Measurements from ENCODE around the gene TMEM201.
A peak's percentile ranks its signal among the peaks of the same experiment; 100 is the strongest.
"Not testable (repeated sequence)": the region's sequence is repeated elsewhere in the genome, so short reads cannot be mapped to it uniquely, and the experiment has no call there.

TMEM201 gene

GRCh38 chr1:9553736-9554144 is 35.0 kb upstream of the TMEM201 start:
- no peak overlapping the region for H3K9ac ChIP-seq (ENCODE audit: insufficient read length)
- no peak for TF ChIP-seq POLR2AphosphoS5 (IDR thresholded peaks at IDR 0.05; ENCODE audit: borderline replicate concordance, low read depth, low read length)
- no peak for TF ChIP-seq FOXP2 (optimal IDR thresholded peaks at IDR 0.05; ENCODE audit: control extremely low read depth, extremely low read length, insufficient read depth)
- H3K27ac ChIP-seq: no peak overlapping the region
- peaks cover 50% of the 10 kb centered on the region for H3K36me3 ChIP-seq (ENCODE audit: insufficient read depth, low read length)
- no peaks in the 10 kb centered on the region for H3K9me3 ChIP-seq (ENCODE audit: low read depth, low read length)
- H3K4me3 ChIP-seq: no peak overlapping the region
- no peak for DNase-seq (ENCODE audit: low read depth, low spot score)

- Histone ChIP-seq H3K9ac (ENCODE audit: insufficient read length) (no peak overlapping the region), H3K27ac (peak overlapping the region; percentile 60), H3K36me3 (ENCODE audit: insufficient read depth, low read length) (peaks cover 46% of the 10 kb centered on the region), H3K4me3 (no peak overlapping the region), H3K9me3 (ENCODE audit: low read depth, low read length) (no peaks in the 10 kb centered on the region)
- DNase-seq (ENCODE audit: low read depth, low spot score): no peak
- no peak for TF ChIP-seq POLR2AphosphoS5 (IDR thresholded peaks at IDR 0.05; ENCODE audit: borderline replicate concordance, low read depth, low read length)
- TF ChIP-seq FOXP2 (optimal IDR thresholded peaks at IDR 0.05; ENCODE audit: control extremely low read depth, extremely low read length, insufficient read depth): no peak
- no peak for TF ChIP-seq EZH2 (IDR thresholded peaks at IDR 0.05)
Observed at GRCh38 chr1:9555942-9556341, 32.8 kb upstream of the TMEM201 start.

GRCh38 chr1:9557624-9558023 is 31.1 kb upstream of the TMEM201 start:
- TF ChIP-seq POLR2AphosphoS5 (IDR thresholded peaks at IDR 0.05; ENCODE audit: borderline replicate concordance, low read depth, low read length) (no peak), FOXP2 (optimal IDR thresholded peaks at IDR 0.05; ENCODE audit: control extremely low read depth, extremely low read length, insufficient read depth) (no peak), EZH2 (IDR thresholded peaks at IDR 0.05) (no peak)
- DNase-seq (ENCODE audit: low read depth, low spot score): no peak
- Histone ChIP-seq H3K9me3 (ENCODE audit: low read depth, low read length) (no peaks in the 10 kb centered on the region), H3K27ac (peak overlapping the region; percentile 99), H3K4me3 (no peak overlapping the region), H3K9ac (ENCODE audit: insufficient read length) (peak overlapping the region; percentile 37), H3K36me3 (ENCODE audit: insufficient read depth, low read length) (peaks cover 41% of the 10 kb centered on the region)

- TF ChIP-seq EZH2 (IDR thresholded peaks at IDR 0.05) (no peak), POLR2AphosphoS5 (IDR thresholded peaks at IDR 0.05; ENCODE audit: borderline replicate concordance, low read depth, low read length) (no peak), FOXP2 (optimal IDR thresholded peaks at IDR 0.05; ENCODE audit: control extremely low read depth, extremely low read length, insufficient read depth) (no peak)
- peaks cover 44% of the 10 kb centered on the region for H3K36me3 ChIP-seq (ENCODE audit: insufficient read depth, low read length)
- peak overlapping the region; percentile 99 for H3K27ac ChIP-seq
Observed at GRCh38 chr1:9558271-9558945, 30.3 kb upstream of the TMEM201 start.

GRCh38 chr1:9558946-9559545 is 29.7 kb upstream of the TMEM201 start:
- peak overlapping the region; percentile 48 for H3K4me3 ChIP-seq
- peaks cover 5% of the 10 kb centered on the region; the same call in 1 of the 2 replicates for H3K9me3 ChIP-seq (ENCODE audit: low read depth, low read length)
- no peak for DNase-seq (ENCODE audit: low read depth, low spot score)
- peak overlapping the region; percentile 59 for H3K9ac ChIP-seq (ENCODE audit: insufficient read length)
- H3K36me3 ChIP-seq (ENCODE audit: insufficient read depth, low read length): peaks cover 46% of the 10 kb centered on the region
- no peak for TF ChIP-seq FOXP2 (optimal IDR thresholded peaks at IDR 0.05; ENCODE audit: control extremely low read depth, extremely low read length, insufficient read depth)
- TF ChIP-seq POLR2AphosphoS5 (IDR thresholded peaks at IDR 0.05; ENCODE audit: borderline replicate concordance, low read depth, low read length): no peak
- TF ChIP-seq EZH2 (IDR thresholded peaks at IDR 0.05): no peak
- H3K27ac ChIP-seq: peak overlapping the region; percentile 99

More at GRCh38 chr1:9558271-9558945, 30.3 kb upstream of the TMEM201 start:
- DNase-seq (ENCODE audit: low read depth, low spot score): no peak
- H3K9me3 ChIP-seq (ENCODE audit: low read depth, low read length): no peaks in the 10 kb centered on the region
- peak overlapping the region; percentile 37 for H3K9ac ChIP-seq (ENCODE audit: insufficient read length)
- no peak overlapping the region for H3K4me3 ChIP-seq

- H3K36me3 ChIP-seq (ENCODE audit: insufficient read depth, low read length): peaks cover 47% of the 10 kb centered on the region
- TF ChIP-seq EZH2 (IDR thresholded peaks at IDR 0.05): no peak
- no peak for TF ChIP-seq POLR2AphosphoS5 (IDR thresholded peaks at IDR 0.05; ENCODE audit: borderline replicate concordance, low read depth, low read length)
- TF ChIP-seq FOXP2 (optimal IDR thresholded peaks at IDR 0.05; ENCODE audit: control extremely low read depth, extremely low read length, insufficient read depth): no peak
- peak overlapping the region; percentile 99 for H3K27ac ChIP-seq
- H3K9ac ChIP-seq (ENCODE audit: insufficient read length): peak overlapping the region; percentile 59
- peak overlapping the region; percentile 48 for H3K4me3 ChIP-seq
- H3K9me3 ChIP-seq (ENCODE audit: low read depth, low read length): peaks cover 8% of the 10 kb centered on the region; the same call in 1 of the 2 replicates
- DNase-seq (ENCODE audit: low read depth, low spot score): no peak
Observed at GRCh38 chr1:9559673-9560072, 29.0 kb upstream of the TMEM201 start.

GRCh38 chr1:9560090-9560489 is 28.6 kb upstream of the TMEM201 start:
- not testable (repeated sequence) for H3K9me3 ChIP-seq (ENCODE audit: low read depth, low read length); H3K4me3 ChIP-seq; DNase-seq (ENCODE audit: low read depth, low spot score)
- Histone ChIP-seq H3K27ac (peak overlapping the region; percentile 99), H3K36me3 (ENCODE audit: insufficient read depth, low read length) (peaks cover 48% of the 10 kb centered on the region), H3K9ac (ENCODE audit: insufficient read length) (peak overlapping the region; percentile 64)

- Histone ChIP-seq H3K36me3 (ENCODE audit: insufficient read depth, low read length) (peaks cover 41% of the 10 kb centered on the region), H3K9ac (ENCODE audit: insufficient read length) (peak overlapping the region; percentile 82), H3K27ac (peak overlapping the region; percentile 99), H3K4me3 (peak overlapping the region; percentile 71), H3K9me3 (ENCODE audit: low read depth, low read length) (peaks cover 8% of the 10 kb centered on the region; the same call in 1 of the 2 replicates)
- DNase-seq (ENCODE audit: low read depth, low spot score): peak; percentile 100
- TF ChIP-seq EZH2 (IDR thresholded peaks at IDR 0.05) (no peak), POLR2AphosphoS5 (IDR thresholded peaks at IDR 0.05; ENCODE audit: borderline replicate concordance, low read depth, low read length) (peak; percentile 58), FOXP2 (optimal IDR thresholded peaks at IDR 0.05; ENCODE audit: control extremely low read depth, extremely low read length, insufficient read depth) (peak; percentile 25)
Observed at GRCh38 chr1:9561429-9561828, 27.3 kb upstream of the TMEM201 start.

Data from SK-N-MC (cell line).